LNCAP (cell line): Measurements from ENCODE around the gene HDAC3.

ENCODE experiments used
- TF ChIP-seq, protein P1 (sequence below): fragments of 450-650 bp; IDR thresholded peaks from 2 replicates; pipeline ENCODE4 v1.5.1; 2017; ENCODE audit warnings: mild to moderate bottlenecking

Gene HDAC3

GRCh38 chr5:141647242-141647641 is 10.6 kb upstream of the HDAC3 start:
- TF ChIP-seq, protein P1, sequence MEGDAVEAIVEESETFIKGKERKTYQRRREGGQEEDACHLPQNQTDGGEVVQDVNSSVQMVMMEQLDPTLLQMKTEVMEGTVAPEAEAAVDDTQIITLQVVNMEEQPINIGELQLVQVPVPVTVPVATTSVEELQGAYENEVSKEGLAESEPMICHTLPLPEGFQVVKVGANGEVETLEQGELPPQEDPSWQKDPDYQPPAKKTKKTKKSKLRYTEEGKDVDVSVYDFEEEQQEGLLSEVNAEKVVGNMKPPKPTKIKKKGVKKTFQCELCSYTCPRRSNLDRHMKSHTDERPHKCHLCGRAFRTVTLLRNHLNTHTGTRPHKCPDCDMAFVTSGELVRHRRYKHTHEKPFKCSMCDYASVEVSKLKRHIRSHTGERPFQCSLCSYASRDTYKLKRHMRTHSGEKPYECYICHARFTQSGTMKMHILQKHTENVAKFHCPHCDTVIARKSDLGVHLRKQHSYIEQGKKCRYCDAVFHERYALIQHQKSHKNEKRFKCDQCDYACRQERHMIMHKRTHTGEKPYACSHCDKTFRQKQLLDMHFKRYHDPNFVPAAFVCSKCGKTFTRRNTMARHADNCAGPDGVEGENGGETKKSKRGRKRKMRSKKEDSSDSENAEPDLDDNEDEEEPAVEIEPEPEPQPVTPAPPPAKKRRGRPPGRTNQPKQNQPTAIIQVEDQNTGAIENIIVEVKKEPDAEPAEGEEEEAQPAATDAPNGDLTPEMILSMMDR, result no peak

DNA sequence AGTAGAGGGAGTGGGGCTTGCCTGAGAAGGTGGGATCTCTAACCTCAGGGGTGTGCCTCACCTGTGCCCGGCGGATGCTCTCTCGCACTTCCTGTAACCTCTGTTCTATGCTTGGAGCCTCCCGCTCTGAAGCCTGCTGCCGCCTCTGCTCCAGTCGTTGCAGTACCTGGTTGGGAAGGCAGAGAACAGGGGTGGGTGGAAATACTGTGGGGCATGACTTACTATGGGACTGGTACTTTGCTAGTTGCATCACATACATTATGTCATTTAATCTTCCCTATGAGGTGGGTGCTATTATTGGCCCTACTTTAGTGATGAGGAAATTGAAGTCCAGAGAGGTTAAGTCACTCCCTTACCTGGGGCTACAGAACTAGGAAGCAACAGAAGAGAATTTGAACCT is 9.4 kb upstream of the HDAC3 start:
- TF ChIP-seq, protein P1, result no peak

GRCh38 chr5:141641634-141642267 is 5.1 kb upstream of the HDAC3 start:
- TF ChIP-seq, protein P1, result peak; percentile 12; the same call in 1 of the 2 replicates

DNA sequence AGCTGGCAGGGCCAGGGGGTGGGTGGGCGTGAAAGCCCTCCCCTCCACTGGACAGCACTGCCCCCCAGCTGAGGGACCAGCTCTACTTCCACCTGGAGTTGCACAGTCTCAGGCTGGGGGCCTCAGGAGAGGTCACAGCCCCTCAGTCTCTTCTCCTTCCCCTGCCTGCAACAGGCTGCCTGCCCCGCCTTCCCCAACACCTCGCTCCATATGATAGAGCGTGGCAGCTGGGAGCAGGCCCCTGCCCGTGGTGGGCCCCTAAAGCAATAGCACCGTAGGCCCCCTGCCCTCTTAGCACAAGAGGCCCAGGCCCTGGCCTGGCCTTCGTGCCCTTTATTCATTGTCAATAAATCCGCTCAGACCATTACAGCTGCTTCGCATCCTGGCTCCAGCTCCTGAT is 4.0 kb upstream of the HDAC3 start:
- TF ChIP-seq, protein P1, result no peak

DNA sequence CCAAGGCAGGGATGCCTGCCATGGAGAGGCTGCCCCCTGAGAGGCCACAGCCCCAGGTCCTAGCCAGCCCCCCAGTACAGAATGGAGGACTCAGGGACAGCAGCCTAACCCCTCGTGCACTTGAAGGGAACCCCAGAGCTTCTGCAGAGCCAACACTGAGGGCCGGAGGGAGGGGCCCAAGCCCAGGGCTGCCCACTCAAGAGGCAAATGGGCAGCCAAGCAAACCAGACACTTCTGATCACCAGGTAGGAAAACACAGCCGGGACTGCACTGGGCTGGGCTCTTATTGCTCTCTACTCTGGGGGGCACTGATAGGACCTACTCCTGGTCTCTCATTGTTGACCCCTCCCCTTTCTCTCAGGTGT is 3.4 kb upstream of the HDAC3 start:
- TF ChIP-seq, protein P1, result no peak

DNA sequence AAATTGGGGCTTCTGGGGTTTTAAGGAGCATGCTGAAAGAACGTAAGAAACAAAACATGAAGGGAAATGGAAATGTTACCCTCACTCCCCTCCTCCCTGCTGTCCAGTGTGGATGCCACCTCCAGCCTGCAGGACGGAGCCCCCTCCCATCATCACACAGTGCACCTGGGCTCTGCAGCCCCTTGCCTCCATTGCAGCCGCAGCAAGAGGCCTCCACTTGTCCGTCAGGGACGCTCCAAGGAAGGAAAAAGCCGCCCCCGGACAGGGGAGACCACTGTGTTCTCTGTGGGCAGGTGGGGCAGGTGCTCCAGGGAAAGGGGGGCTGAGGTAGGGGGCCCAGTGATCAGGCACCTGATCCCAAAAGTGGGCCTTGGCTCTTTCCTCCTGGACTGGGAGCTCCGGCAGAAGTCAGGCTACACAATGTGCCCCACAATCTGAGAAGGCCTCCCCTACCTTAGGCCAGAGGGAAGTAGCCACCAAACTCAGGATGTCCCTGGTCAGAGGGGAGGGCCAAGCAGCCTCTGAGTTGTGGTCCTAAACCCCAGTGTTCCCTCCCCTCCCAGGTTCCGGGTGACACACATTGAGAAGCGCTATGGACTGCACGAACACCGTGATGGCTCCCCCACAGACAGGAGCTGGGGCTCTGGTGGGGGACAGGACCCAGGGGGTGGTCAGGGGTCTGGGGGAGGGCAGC is 2.9 kb upstream of the HDAC3 start:
- TF ChIP-seq, protein P1, result no peak

- TF ChIP-seq, protein P1, result no peak
Measured at GRCh38 chr5:141638771-141639170, 2.1 kb upstream of the HDAC3 start.
